Stimulated activated CD4-positive, alpha-beta T cell treated with anti-CD3 and anti-CD28 coated beads, TNF-alpha, amount 100 ng/mL, for 1 hour (primary cell): ENCODE data around the gene CARS2.
"Not testable (repeated sequence)": the region's sequence is repeated elsewhere in the genome, so short reads cannot be mapped to it uniquely, and the experiment has no call there.

Source experiments
- DNase-seq, 3 donors: peaks; one replicate each; pipeline ENCODE4 v3.0.0-alpha.2; 2020; ENCODE audit warnings: low read depth in 3 of 3, low spot score in 1 of 3

CARS2 gene

DNA sequence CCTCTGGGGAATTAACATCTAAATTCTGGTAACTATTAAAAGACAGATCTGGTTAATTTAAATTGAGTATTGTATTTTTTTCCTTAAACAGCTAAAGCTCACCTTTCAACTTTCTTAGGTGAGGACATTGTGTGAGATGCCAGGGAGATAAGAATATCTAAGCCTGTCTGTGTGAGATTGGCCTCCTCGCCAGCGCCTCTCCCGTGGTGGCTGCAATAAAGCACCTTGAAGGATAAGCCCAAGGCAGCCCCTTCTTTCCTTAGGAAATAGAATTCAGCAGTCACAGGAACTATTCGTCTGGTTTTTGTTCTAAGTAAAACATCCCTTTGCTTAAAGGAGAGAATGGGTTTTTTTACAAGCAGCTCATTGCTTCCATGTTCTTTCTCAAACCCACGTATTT, 66.0 kb downstream of the CARS2 start:
- no peak for DNase-seq

DNA sequence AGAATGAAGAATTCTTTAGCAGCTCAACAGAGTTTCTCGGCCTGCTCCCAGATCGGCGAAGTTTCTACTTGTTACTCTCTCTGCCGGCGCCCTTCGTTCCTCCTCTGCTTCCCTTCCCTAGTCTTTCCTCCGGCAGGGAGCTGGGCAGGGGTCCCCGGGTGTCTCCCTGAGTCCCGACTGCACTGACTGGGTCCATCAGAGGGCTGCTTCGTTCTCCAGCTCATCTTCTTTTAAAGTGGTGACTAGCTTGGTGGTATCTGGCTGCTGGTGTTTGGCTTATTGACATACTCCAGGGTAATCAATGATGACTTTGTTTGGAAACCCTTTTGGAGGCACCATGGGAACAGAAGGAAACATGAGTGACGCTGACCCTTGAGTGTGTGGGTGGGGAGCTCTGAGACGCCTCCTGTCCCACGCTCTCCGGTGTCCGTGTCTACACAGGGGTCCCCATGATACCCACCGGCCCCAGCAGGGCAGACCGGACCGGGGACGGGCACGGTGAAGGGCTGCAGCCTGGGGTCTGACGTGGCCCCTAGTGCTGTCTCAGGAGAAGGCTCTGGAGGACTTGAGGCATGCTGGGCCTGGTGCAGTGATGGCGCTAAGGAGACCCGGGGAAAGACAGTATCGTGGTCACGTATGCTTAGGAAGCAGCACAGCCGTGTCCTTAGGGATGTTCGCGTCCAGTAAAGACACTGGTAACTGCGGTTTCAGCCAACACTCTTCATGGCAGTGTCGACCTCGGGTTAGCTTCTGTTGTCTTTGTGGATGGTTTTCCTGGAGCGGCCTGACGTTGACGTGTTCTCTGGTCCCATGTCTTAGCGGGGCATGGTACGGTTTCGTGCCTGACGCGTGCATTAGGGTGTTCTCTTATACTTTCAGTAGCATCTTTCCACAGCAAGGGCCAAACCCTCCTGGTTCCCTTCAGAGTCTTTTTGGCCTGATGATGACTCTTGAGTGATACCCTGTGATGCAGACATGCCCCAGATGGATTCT, 66.8 kb downstream of the CARS2 start:
- DNase-seq, result no peak

DNA sequence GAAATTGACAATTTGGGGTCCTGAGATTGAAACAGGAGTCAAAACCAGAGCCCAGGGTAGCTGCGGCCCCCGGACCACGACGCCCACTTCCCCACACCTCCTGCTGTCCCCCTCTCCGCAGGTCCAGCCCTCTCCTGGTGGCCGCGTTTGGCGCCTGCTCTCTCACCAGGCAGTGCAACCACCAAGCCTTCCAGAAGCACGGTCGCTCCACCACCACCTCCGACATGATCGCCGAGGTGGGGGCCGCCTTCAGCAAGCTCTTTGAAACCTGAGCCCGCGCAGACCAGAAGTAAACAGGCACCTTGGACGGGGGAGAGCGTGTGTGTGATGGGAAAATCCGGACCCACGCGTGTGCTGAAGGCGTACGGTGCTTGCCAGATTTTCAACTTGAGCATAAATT, 67.7 kb downstream of the CARS2 start:
- DNase-seq, result no peak

DNA sequence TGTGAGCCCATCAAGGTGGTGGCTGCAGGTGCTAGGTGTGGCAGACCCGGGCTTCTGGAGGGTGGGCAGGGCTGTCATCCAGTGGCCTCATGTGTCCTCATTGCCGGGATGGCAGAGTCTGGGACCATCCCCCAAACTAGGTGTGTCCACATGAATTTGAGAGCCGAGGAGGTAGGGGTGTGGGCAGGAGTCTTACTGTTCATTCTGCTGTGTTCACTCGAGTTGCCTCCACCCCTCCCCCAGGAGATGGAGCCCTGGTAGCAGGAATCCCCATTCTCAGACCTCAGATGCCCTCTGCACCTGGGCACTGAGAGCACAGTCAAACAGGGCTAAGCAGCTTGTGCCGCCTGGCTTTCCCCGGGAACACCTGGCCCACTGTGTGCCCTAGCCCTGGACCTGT, 68.2 kb downstream of the CARS2 start:
- no peak for DNase-seq

DNA sequence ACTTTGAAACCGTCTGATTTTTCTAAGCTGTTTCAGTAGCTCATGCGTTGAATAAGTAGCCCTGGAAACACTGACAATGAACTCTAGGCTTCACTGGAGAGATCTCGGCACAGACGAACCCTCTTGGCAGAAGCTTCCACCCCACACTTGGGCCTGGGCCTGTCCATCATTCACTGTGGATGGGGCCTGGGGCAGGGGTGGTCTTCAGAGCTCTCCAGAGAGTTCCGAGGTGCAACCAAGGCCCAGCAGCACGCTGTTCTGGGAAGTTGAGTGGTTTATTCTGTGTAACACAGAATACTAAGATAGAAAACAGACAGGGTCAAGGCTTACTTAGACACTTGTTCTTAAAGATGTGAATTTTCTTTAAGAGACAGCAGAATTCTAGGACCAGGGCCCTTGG, 68.6 kb downstream of the CARS2 start:
- no peak for DNase-seq

DNA sequence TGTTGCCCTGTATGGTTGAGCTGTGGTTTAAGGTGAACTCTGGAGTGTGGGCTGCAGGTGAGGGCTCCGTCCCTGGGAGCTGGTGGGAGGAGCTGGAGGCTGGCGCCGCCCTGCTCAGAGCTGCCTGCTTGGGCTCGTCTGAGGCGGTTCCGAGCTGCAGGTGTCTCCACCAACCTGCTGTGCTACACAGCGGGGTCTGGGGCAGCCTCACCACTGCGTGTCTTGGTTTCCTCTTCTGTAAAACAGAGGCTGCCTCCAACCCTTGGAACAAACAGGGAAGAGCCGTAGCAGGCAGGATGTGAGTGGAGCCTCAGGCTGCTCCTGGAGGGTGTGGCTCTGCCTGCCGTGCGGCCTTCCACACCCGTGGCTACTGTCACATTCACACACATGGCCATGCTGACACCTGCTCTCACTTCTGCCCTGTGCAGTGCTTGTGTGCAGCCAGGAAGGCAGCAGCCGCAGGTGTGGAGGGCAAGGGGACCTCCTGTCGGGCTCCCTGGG, 69.2 kb downstream of the CARS2 start:
- no peak for DNase-seq

DNA sequence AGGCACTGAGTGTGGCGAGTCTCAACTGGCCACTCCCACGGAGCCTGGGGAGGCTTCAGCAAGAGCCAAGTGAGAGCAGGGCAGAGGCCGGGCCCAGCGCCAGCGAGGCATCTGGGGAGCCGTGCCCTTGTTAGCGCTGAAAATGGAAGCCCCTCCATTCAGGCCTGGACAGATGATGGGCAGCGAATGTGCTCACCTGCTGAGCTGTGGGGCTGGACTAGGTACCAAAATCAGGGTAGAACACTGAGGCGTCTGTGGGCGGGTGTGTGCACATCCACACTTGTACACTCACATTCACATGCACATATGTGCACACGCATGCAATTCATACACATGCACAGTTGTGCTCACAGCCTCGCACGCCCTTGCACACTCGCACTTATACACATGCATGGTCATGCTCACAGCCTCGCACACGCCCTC, 69.9 kb downstream of the CARS2 start:
- DNase-seq, result no peak

DNA sequence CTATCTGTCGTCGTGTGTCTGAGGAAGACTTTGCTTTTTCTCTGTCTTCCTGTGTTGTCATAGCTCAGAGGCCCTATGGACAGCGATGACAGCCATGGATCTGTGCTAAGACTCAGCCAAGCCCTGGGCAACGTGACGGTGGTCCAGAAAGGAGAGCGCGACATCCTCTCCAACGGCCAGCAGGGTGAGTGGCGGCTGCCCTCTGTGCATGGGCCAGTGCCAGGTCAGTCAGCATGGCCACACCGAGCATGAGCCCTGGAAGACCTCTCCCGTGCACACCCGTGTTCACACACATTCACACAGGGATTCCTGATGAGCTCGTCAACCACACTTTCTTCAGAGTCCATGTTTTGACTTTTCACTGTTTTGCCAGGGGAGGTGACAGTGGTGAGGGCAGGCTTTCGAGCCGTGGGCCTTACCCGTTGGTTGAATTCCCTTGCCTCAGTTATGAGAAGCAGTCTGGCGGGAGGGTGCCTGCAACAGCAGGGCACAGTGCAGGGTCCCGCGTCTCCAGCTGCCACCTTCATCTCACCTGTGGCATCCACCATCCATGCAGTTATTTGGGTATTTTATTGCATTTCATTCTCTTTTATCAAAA, 70.4 kb downstream of the CARS2 start:
- DNase-seq, result no peak

DNA sequence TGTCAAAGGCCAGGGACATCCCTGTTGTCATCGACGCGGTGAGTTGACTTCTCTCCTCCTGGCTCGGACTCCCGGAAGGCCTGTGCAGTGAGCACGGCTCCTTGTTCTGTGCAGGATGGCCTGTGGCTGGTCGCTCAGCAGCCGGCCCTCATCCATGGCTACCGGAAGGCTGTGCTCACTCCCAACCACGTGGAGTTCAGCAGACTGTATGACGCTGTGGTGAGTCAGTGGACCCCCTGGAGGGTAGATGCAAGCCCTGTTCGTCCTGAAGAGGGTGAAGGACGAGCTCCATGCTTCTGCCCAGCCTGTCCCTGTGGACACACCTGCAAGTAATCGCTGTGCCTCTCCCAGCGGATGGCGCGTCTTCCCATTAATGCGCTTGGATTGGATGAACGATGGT, 71.4 kb downstream of the CARS2 start:
- DNase-seq, result no peak

DNA sequence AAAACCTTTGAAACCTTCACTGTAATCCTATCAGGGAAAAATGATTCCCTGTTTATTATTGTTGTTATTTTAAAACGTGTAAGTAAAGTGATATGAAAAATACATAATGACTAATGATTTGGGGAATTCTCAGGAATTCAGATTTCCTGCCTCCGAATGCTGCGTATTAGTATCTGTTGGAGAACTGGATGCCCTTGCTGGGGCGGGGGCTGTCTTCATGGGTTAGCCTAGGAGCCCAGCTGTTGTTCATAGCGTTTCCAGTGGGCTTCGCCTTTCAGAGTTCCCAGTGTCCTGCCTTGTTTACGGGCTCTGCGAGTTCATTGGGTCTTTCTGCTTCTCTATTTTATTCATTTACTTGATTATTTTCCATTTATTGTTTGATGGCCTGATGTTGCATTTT, 72.1 kb downstream of the CARS2 start:
- no peak for DNase-seq

DNA sequence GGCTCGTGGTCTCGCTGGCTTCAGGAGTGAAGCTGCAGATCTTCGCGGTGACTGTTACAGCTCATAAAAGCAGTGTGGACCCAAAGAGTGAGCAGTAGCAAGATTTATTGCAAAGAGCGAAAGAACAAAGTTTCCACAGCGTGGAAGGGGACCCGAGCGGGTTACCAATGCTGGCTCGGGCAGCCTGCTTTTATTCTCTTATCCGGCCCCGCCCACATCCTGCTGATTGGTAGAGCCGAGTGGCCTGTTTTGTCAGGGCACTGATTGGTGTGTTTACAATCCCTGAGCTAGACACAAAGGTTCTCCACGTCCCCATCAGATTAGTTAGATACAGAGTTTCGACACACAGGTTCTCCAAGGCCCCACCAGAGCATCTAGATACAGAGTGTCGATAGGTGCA, 73.7 kb downstream of the CARS2 start:
- DNase-seq, result not testable (repeated sequence)

DNA sequence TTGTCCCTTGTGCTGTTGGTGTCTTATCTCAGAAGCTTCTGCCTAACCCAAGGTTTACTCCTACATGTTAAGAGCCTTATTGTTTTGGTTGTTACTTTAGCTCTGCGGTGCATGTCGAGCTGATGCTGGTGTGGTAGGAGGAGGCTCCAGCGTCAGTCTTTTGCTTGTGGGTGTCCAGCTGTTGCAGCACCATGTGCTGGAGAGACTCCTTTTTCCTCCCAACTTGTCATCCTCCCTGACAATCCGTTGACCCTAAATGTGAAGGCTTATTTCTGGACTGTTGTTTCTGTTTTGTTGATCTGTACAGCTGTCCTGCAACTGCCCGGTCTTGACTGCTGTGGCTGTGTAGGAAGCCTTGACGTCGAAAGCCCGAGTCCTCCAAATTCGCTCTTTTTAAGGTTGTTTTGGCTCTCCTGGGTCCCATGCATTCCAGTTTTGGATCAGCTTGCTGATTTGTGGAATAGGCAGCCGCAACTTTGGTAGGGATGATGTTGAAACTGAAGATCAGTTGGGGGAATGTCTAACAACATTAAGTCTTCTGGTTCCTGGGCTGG, 75.3 kb downstream of the CARS2 start:
- DNase-seq, result no peak

DNA sequence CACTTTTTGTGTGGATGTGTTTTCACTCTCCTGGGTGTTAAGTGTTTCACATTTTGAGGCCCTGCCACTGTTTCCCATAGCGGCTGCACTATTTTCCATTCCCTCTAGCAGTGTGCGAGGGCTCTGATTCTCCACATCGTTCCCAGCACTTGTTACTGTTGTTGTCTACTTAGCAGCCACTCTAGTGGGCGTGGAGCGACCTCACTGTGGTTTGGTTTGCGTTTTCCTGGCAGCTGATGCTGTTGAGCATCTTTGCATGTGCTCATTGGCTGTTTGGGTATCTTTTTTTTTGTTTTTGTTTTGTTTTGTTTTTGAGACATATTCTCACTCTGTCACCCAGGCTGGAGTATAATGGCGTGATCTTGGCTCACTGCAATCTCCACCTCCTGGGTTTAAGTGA, 76.2 kb downstream of the CARS2 start:
- DNase-seq, result no peak

DNA sequence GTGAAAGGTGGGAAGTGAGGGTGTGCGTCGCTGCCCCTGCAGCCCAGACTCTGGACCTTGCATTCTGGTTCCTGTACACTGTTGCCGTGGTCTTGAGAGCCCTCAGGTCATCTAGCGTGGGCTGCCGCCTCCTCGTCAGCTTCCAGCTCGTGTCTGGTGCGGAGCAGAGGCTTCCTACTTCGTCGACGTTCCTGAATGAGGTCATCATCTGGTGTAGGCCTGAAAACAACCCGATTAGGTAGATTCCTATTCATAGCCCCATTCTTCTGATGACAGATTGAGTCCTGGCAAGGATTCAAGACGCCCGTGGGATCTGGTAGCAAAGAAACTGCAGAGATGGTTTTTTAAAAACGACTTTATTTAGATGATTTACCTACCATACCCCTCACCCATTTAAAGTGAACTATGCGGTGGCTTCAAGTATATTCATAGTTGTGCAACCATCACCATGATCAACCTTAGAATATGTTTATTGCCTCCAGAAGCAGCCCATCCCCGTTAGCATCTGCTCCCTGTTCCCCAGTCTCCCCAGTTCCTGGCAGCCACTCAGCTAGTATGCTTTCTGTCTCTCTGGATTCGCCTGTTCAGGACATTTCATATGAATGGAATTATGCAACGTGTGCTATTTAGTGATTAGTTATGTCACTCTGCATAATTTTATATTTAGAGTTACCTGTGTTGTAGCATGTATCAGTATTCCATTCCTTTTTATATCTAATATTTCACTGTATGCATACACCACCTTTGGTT, 76.8 kb downstream of the CARS2 start:
- no peak for DNase-seq

DNA sequence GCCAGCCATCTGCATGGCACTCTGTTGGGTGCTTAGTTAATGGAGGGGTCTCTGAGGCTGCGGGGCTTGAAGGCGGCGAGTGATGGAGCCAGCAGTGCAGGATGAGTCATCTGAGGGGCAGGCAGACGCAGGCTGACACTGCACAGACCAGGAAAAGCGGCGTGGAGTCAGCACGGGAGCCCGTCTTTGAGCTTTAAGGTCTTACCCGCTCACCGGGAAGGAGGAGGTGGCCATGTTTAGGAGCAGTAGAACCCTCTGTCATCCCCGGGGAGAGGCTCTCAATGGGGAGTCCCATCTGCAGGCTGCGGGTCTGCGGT, 77.5 kb downstream of the CARS2 start:
- DNase-seq, result no peak

DNA sequence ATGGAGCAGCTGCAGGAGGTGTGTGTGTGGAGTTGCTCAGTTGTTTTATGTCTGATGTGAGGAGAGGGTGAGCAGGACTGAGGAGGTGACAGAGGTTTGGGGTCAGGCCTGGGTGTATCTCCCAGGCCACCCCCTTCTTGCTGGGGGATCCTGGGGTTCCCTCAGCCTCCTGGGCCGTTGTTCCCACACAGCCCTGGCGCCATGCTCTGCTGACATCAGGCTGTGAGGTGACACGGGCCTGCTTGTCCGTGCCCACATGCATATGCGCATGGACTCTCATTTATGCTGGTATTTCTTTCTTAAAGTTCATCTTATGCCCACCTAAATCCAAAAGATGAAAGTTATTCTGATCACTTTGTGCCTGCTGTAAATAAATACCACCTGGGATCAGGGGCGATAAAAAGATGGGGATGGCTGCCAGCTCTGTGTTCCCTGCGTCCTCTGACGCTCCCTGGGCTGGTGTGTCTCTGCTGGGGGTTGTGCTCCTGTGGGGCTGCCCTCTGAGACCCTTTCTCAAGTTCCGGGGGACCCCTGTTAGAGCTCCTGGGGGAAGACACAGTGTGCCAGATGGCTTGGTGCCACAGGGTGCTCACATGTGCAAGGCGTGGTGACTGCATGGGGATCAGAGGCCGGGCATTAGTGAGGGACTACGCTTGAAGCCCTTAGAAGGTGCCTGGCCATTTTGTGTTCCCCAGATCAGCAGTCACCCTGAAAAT, 78.0 kb downstream of the CARS2 start:
- DNase-seq, result no peak

DNA sequence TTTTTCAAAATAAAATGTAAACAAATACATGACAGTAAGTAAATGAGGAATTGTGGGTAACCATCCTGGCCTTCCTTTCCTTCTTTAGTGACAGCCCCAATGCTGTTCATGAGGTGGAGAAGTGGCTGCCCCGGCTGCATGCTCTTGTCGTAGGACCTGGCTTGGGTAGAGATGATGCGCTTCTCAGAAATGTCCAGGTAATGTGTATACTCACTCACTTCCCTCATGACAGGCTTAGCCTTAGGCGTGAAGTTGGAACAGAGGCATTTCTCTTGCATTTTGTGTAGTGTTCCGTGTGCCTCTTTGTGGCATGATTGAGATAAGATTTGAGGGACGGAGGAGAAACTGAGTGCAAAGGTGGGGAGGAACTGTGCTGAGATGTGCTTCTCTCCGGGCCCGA, 78.6 kb downstream of the CARS2 start:
- DNase-seq, result no peak

DNA sequence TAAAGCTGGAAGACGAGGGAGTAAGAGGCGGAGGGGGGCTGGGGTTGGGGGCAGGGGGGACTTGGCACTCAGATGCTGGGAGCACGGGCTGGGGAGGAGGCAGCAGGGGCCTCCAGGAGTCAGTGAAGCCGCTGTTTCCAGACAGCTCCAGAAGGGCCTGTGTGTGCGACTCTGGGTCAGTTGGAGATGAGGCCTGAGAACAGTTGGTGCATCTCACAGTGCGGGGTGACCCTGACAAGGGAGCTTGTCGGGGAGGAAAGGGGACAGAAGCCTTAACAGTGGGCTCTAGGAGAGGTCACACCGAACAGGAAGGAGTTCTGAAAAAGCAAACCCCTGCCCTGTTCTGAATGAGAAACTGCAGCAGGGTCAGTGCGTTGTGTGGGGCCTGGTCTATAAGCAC, 79.4 kb downstream of the CARS2 start:
- DNase-seq, result no peak

DNA sequence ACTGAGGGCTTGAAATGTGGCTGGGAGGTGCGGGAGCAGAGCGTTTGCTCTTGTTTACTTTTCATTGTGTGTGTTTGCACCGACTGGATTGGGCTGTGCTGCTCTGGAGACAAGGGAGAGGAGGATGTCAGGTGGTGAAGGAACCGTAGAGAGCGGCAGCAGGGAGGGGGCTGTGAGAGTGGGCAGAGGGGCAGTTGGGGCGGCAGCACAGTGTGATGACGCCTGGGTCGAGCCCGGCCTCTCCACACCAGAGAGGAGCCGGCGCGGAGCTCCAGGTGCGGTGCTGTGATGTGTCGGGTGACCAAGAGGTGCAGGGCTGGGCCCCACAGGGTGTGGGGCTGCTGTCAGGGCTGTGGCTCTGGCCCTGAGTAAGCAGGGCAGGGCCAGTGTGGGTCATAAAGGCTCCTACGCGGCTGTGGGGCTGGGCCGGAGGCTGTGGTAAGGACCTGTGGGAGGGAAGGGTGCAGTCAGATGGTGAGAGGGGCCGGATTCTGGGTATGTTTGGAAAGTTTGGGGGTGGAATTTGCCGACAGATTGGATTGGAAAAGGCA, 80.1 kb downstream of the CARS2 start:
- no peak for DNase-seq
